PC-3 (cell line): ENCODE data around the gene KCTD10. TPM values are rescaled to one million over a fixed set of nuclear protein-coding genes. Genes with fewer than 3 reads are reported as not detected.

Experiments
- ATAC-seq: fragments of 200-7000 bp; cut with Tn5 transposase; 2 replicates; pipeline ENCODE4 v1.9.1; 2020; ENCODE audit warnings: mild to moderate bottlenecking, moderate library complexity
- BruUV-seq: library from RNA; stranded (reverse); fragments of 400-500 nt; replicated peaks from 2 replicates; lab custom pipeline; 2021; lab: Mats Ljungman, UMichigan
- CTCF ChIA-PET: fragments of 300-600 bp; sonication (Branson Sonifier 250); formaldehyde crosslinking; loops from one replicate; lab custom pipeline; 2022; ENCODE audit warnings: antibody characterized with exemption; lab: Charles Lee
- POLR2A ChIA-PET: fragments of 300-600 bp; sonication (Branson Sonifier 250); formaldehyde crosslinking; loops from one replicate; lab custom pipeline; 2022; ENCODE audit warnings: antibody characterized with exemption; ENCODE audit not compliant: unreplicated experiment; lab: Charles Lee
- DNase-seq: peaks from one replicate; pipeline ENCODE4 v3.0.0-alpha.2; 2015
- H2AFZ ChIP-seq: fragments of 300-600 bp; sonication (generic); 2 replicates; pipeline ENCODE4 v1.6.0; 2016; ENCODE audit warnings: antibody characterized with exemption, low read length
- H3F3A ChIP-seq: fragments of 300-600 bp; sonication (generic); one replicate; pipeline ENCODE4 v1.6.0; 2017; ENCODE audit warnings: antibody characterized with exemption, low read length, control low read depth, mild to moderate bottlenecking; ENCODE audit not compliant: unreplicated experiment
- H3K27ac ChIP-seq: fragments of 300-600 bp; sonication (generic); 2 replicates; pipeline ENCODE4 v1.5.1; 2016; ENCODE audit warnings: mild to moderate bottlenecking, low read length
- H3K27me3 ChIP-seq: fragments of 300-600 bp; sonication (generic); 2 replicates; pipeline ENCODE4 v1.6.1; 2016; ENCODE audit warnings: low read length, mixed read lengths
- H3K36me3 ChIP-seq: fragments of 300-600 bp; sonication (generic); 2 replicates; pipeline ENCODE4 v1.6.1; 2016; ENCODE audit warnings: low read depth, mixed run types, low read length, mixed read lengths
- H3K4me1 ChIP-seq: fragments of 300-600 bp; sonication (generic); 2 replicates; pipeline ENCODE4 v1.5.1; 2016; ENCODE audit warnings: low read length; ENCODE audit not compliant: insufficient read depth
- H3K4me2 ChIP-seq: fragments of 300-600 bp; sonication (generic); 2 replicates; pipeline ENCODE4 v1.6.0; 2016; ENCODE audit warnings: low read length
- H3K4me3 ChIP-seq: fragments of 300-600 bp; sonication (generic); 2 replicates; pipeline ENCODE4 v1.5.1; 2016; ENCODE audit warnings: mild to moderate bottlenecking, low read length, mixed read lengths
- H3K79me2 ChIP-seq: fragments of 300-600 bp; sonication (generic); 2 replicates; pipeline ENCODE4 v1.6.1; 2017; ENCODE audit warnings: low read length, mixed read lengths
- H3K9ac ChIP-seq: fragments of 300-600 bp; sonication (generic); 2 replicates; pipeline ENCODE4 v1.6.0; 2016; ENCODE audit warnings: mild to moderate bottlenecking, low read length
- H3K9me2 ChIP-seq: fragments of 300-600 bp; sonication (generic); replicated peaks from 2 replicates; pipeline ENCODE4 v1.6.1; 2016; ENCODE audit warnings: mixed run types, low read length, mixed read lengths
- H3K9me3 ChIP-seq: fragments of 300-600 bp; sonication (generic); 2 replicates; pipeline ENCODE4 v1.6.1; 2016; ENCODE audit warnings: low read length, mixed read lengths
- H4K20me1 ChIP-seq: fragments of 300-600 bp; sonication (generic); 2 replicates; pipeline ENCODE4 v1.6.1; 2016; ENCODE audit warnings: low read length, mixed read lengths
- EZH2 ChIP-seq: fragments of 300-600 bp; sonication (generic); IDR thresholded peaks from one replicate; pipeline ENCODE4 v1.6.1; 2017; ENCODE audit warnings: antibody characterized with exemption, mild to moderate bottlenecking, low read length; ENCODE audit not compliant: unreplicated experiment
- EZH2phosphoT487 ChIP-seq: fragments of 300-600 bp; sonication (generic); IDR thresholded peaks from 2 replicates; pipeline ENCODE4 v1.6.1; 2018; ENCODE audit warnings: mild to moderate bottlenecking, antibody characterized with exemption, low read length, borderline replicate concordance
- intact Hi-C: fragments of 100-400 bp; cut with micrococcal nuclease; formaldehyde crosslinking; loops from 2 replicates; pipeline ENCODE4 v1.9.0; 2023
- total RNA-seq: library from RNA; depleted of rRNA; stranded (reverse); fragments of >200 nt; gene quantifications from 2 replicates; pipeline ENCODE4 v1.2.3, GENCODE V29; 2014
- TF ChIP-seq, protein P1 (sequence below): fragments of 300-600 bp; sonication (generic); conservative IDR thresholded peaks from 2 replicates; pipeline ENCODE4 v1.5.1; 2017; ENCODE audit warnings: antibody characterized with exemption, low read depth, mild to moderate bottlenecking, low read length

KCTD10 gene
- total RNA-seq, 1 experiment from 2014 or later = 42.3 TPM

DNA sequence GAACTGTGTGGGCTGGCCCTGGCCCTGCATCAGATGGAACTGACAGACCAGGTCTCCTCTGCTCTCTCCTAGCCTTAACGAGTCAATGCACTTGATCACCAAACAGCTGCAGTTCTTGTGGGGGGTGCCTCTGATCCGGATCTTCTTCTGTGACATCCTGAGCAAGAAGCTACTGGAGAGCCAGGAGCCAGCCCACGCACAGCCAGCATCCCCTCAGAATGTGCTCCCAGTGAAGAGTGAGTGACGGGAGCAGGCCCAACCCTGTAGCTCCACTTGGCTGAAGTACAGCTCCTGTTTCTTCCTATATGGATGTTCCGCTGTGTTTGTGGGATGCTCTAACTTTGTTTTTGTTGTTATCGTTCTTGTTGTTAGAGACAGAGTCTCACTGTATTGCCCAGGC, 24.2 kb upstream of the KCTD10 start:
- Histone ChIP-seq H3F3A (no peaks in the 10 kb centered on the region), H3K4me1 (no peaks in the 10 kb centered on the region), H3K9me2 (no peaks in the 10 kb centered on the region), H4K20me1 (no peaks in the 10 kb centered on the region), H3K9me3 (no peaks in the 10 kb centered on the region), H3K27ac (no peak overlapping the region), H3K9ac (no peak overlapping the region), H3K36me3 (peaks cover 32% of the 10 kb centered on the region), H3K27me3 (no peaks in the 10 kb centered on the region), H3K4me2 (no peak overlapping the region), H3K4me3 (no peak overlapping the region), H2AFZ (no peak overlapping the region), H3K79me2 (no peaks in the 10 kb centered on the region)
- CTCF ChIA-PET = no interaction called here
- POLR2A ChIA-PET = no interaction called here
- no TSS peak for BruUV-seq
- no peak for ATAC-seq
- intact Hi-C loops = no loop called here
- no peak for DNase-seq
- TF ChIP-seq, protein P1, sequence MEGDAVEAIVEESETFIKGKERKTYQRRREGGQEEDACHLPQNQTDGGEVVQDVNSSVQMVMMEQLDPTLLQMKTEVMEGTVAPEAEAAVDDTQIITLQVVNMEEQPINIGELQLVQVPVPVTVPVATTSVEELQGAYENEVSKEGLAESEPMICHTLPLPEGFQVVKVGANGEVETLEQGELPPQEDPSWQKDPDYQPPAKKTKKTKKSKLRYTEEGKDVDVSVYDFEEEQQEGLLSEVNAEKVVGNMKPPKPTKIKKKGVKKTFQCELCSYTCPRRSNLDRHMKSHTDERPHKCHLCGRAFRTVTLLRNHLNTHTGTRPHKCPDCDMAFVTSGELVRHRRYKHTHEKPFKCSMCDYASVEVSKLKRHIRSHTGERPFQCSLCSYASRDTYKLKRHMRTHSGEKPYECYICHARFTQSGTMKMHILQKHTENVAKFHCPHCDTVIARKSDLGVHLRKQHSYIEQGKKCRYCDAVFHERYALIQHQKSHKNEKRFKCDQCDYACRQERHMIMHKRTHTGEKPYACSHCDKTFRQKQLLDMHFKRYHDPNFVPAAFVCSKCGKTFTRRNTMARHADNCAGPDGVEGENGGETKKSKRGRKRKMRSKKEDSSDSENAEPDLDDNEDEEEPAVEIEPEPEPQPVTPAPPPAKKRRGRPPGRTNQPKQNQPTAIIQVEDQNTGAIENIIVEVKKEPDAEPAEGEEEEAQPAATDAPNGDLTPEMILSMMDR = no peak
- TF ChIP-seq EZH2 (no peak), EZH2phosphoT487 (no peak)

DNA sequence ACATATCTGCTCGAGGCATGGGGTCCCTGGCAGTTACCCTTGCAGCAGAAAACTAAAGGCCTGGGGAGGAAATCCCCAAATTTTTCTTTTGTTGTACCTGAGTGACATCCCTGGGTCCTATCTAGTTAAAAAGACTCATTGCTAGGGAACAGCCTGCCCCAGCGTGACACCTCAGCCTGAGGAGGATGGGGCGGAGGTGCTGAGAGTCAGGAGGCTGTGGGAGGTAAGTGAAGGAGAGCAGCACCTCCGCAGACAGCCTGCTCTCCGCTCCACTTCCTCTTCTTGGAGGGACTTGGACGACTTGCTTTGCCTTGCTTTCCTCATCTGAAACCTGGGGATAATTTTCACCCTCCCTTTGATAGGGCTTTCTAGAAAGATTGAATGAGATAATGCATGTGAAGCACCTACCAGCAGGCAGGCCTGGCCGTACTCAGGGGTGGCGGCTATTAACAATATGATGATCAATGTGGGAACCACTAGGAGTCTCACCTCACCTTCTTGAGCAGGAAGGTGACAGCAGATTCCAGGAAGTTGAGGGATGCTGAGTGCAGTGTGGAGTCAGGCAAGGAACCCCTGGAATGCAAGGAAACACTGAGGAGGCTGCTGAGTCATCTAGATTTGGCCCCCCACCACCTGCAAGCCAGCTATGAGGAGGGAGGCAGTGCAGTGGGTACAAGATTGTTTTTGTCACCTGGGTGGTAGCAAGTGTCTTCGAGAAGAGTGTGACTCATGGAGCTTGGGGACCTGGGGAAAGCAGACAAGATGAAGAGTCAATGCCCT, 23.5 kb upstream of the KCTD10 start:
- Histone ChIP-seq H3K4me1 (no peaks in the 10 kb centered on the region), H3K9me2 (no peaks in the 10 kb centered on the region), H2AFZ (no peak overlapping the region), H3K4me2 (no peak overlapping the region), H3K36me3 (peaks cover 36% of the 10 kb centered on the region), H3K9ac (no peak overlapping the region), H3K9me3 (no peaks in the 10 kb centered on the region), H3K27ac (no peak overlapping the region), H3F3A (no peaks in the 10 kb centered on the region), H3K79me2 (no peaks in the 10 kb centered on the region), H3K4me3 (no peak overlapping the region), H3K27me3 (no peaks in the 10 kb centered on the region), H4K20me1 (no peaks in the 10 kb centered on the region)
- no TSS peak for BruUV-seq
- intact Hi-C loops = no loop called here
- ChIA-PET CTCF (no interaction called here), POLR2A (no interaction called here)
- DNase-seq (no peak), ATAC-seq (no peak)
- TF ChIP-seq EZH2 (no peak), EZH2phosphoT487 (no peak)
- TF ChIP-seq, protein P1 = no peak

DNA sequence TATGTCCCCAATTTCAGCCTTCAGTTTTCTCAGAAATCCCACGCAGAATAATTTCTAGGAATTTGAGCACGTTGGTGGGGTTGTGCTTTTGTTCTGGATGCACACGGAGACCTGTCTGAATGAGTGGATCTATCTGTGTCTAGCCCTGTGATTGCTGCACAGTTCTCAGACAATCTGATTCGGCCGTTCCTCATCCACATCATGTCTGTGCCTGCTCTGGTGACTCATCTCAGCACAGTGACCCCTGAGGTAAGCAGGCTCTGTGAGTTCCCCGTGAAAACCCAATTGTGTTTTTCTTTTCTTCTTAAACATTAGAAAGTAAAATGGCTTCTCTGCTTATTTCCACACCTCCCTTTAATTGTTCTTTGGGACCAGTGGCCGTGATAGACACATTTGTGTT, 20.6 kb upstream of the KCTD10 start:
- TF ChIP-seq EZH2phosphoT487 = no peak
- TF ChIP-seq, protein P1 = no peak
- no peak for TF ChIP-seq EZH2
- H3K9me3 ChIP-seq = no peaks in the 10 kb centered on the region
- no peak overlapping the region for H3K27ac ChIP-seq
- no peak overlapping the region for H3K9ac ChIP-seq
- H3K9me2 ChIP-seq = no peaks in the 10 kb centered on the region
- H3F3A ChIP-seq = no peaks in the 10 kb centered on the region
- intact Hi-C loops = no loop called here
- no TSS peak for BruUV-seq
- no peaks in the 10 kb centered on the region for H3K27me3 ChIP-seq
- CTCF ChIA-PET = interaction anchor here (0.6 kb wide), 1 partner anchor 65 kb away, joined by 3 read pairs; no protein-coding TSS in a partner anchor
- H3K36me3 ChIP-seq = peaks cover 34% of the 10 kb centered on the region
- DNase-seq (no peak), ATAC-seq (no peak)
- no peaks in the 10 kb centered on the region for H3K4me1 ChIP-seq
- H2AFZ ChIP-seq = no peak overlapping the region
- POLR2A ChIA-PET = no interaction called here
- no peaks in the 10 kb centered on the region for H4K20me1 ChIP-seq
- no peaks in the 10 kb centered on the region for H3K79me2 ChIP-seq
- H3K4me2 ChIP-seq = no peak overlapping the region
- H3K4me3 ChIP-seq = no peak overlapping the region
